Measurements from ENCODE around the gene PSAP. TPM values are rescaled to one million over a fixed set of nuclear protein-coding genes. Genes with fewer than 3 reads are reported as not detected.
"Not testable (repeated sequence)": the region's sequence is repeated elsewhere in the genome, so short reads cannot be mapped to it uniquely, and the experiment has no call there.

The PSAP gene
- total RNA-seq, 2 donors from 2014 or later = 1,144 to 1,344 TPM

- WGBS = 81% methylated on average over 12 of the region's 12 CpGs
- Histone ChIP-seq H3K9me3 (no peaks in the 10 kb centered on the region), H3K36me3 (no peaks in the 10 kb centered on the region), H3K4me1 (replicated peaks) (peaks cover 3% of the 10 kb centered on the region), H3K27me3 (replicated peaks; ENCODE audit: insufficient read depth) (no peaks in the 10 kb centered on the region), H3K4me3 (no peak overlapping the region), H3K27ac (no peak overlapping the region)
- intact Hi-C loops (cut with DNase I) = no loop called here
- no peak for DNase-seq (ENCODE audit: low spot score)
- no peak for TF ChIP-seq CTCF (IDR thresholded peaks at IDR 0.05)
- TF ChIP-seq POLR2AphosphoS5 (IDR thresholded peaks at IDR 0.05) = no peak
- TF ChIP-seq POLR2A (IDR thresholded peaks at IDR 0.05) = no peak
Observed at GRCh38 chr10:71857934-71858890, 7.2 kb upstream of the PSAP start.

- DNase-seq (ENCODE audit: low spot score) = no peak
- TF ChIP-seq CTCF (IDR thresholded peaks at IDR 0.05) (no peak), POLR2AphosphoS5 (IDR thresholded peaks at IDR 0.05) (no peak), POLR2A (IDR thresholded peaks at IDR 0.05) (no peak)
Observed at GRCh38 chr10:71856619-71857018, 5.6 kb upstream of the PSAP start.

GRCh38 chr10:71854031-71854430, 3.0 kb upstream of the PSAP start:
- TF ChIP-seq POLR2A (IDR thresholded peaks at IDR 0.05) (no peak), CTCF (IDR thresholded peaks at IDR 0.05) (no peak), POLR2AphosphoS5 (IDR thresholded peaks at IDR 0.05) (no peak)
- Histone ChIP-seq H3K36me3 (no peaks in the 10 kb centered on the region), H3K9me3 (no peaks in the 10 kb centered on the region), H3K27ac (no peak overlapping the region), H3K4me3 (no peak overlapping the region), H3K4me1 (replicated peaks) (peaks cover 5% of the 10 kb centered on the region), H3K27me3 (replicated peaks; ENCODE audit: insufficient read depth) (no peaks in the 10 kb centered on the region)
- DNase-seq (ENCODE audit: low spot score) = no peak
- WGBS = 43% methylated on average over 5 of the region's 5 CpGs
- intact Hi-C loops (cut with DNase I) = no loop called here

More at GRCh38 chr10:71856619-71857018, 5.6 kb upstream of the PSAP start:
- WGBS = 94% methylated on average over 4 of the region's 4 CpGs
- Histone ChIP-seq H3K4me3 (no peak overlapping the region), H3K36me3 (no peaks in the 10 kb centered on the region), H3K9me3 (no peaks in the 10 kb centered on the region), H3K27ac (no peak overlapping the region), H3K4me1 (replicated peaks) (peaks cover 3% of the 10 kb centered on the region), H3K27me3 (replicated peaks; ENCODE audit: insufficient read depth) (no peaks in the 10 kb centered on the region)
- intact Hi-C loops (cut with DNase I) = no loop called here

- no peak overlapping the region for H3K4me3 ChIP-seq
- H3K27me3 ChIP-seq (replicated peaks; ENCODE audit: insufficient read depth) = no peaks in the 10 kb centered on the region
- peaks cover 6% of the 10 kb centered on the region for H3K4me1 ChIP-seq (replicated peaks)
- no peaks in the 10 kb centered on the region for H3K9me3 ChIP-seq
- H3K27ac ChIP-seq = no peak overlapping the region
- TF ChIP-seq POLR2A (IDR thresholded peaks at IDR 0.05) (no peak), POLR2AphosphoS5 (IDR thresholded peaks at IDR 0.05) (no peak), CTCF (IDR thresholded peaks at IDR 0.05) (no peak)
- WGBS = 89% methylated on average over 11 of the region's 11 CpGs
- no peaks in the 10 kb centered on the region for H3K36me3 ChIP-seq
- intact Hi-C loops (cut with DNase I) = no loop called here
- DNase-seq (ENCODE audit: low spot score) = no peak
Observed at GRCh38 chr10:71852355-71852937, 1.4 kb upstream of the PSAP start.

- 43% methylated on average over 20 of the region's 20 CpGs for whole genome bisulfite sequencing
- Histone ChIP-seq H3K27ac (peak overlapping the region; percentile 95 to 97), H3K4me3 (peak overlapping the region; percentile 81 to 97)
- H3K27me3 ChIP-seq (replicated peaks; ENCODE audit: insufficient read depth); H3K36me3 ChIP-seq; H3K9me3 ChIP-seq; DNase-seq (ENCODE audit: low spot score); H3K4me1 ChIP-seq (replicated peaks); intact Hi-C loops (cut with DNase I): not testable (repeated sequence)
Observed at GRCh38 chr10:71851465-71852095, 529 bp upstream of the PSAP start.

Data from prostate gland (tissue), 2 donors.